GM12892 (cell line): Measurements from ENCODE around the gene ZNF33B.

Experiments
- POLR2A ChIP-seq: IDR thresholded peaks from 2 replicates; pipeline ENCODE4 v1.6.1; 2011; ENCODE audit warnings: low read depth, low read length, control low read depth
- POLR2AphosphoS5 ChIP-seq: IDR thresholded peaks from 2 replicates; pipeline ENCODE4 v1.6.1; 2011; ENCODE audit warnings: low read depth, low read length, control low read depth
- TAF1 ChIP-seq: IDR thresholded peaks from 2 replicates; pipeline ENCODE4 v1.6.1; 2011; ENCODE audit warnings: low read depth, mild to moderate bottlenecking, control low read depth, low read length, borderline replicate concordance

DNA sequence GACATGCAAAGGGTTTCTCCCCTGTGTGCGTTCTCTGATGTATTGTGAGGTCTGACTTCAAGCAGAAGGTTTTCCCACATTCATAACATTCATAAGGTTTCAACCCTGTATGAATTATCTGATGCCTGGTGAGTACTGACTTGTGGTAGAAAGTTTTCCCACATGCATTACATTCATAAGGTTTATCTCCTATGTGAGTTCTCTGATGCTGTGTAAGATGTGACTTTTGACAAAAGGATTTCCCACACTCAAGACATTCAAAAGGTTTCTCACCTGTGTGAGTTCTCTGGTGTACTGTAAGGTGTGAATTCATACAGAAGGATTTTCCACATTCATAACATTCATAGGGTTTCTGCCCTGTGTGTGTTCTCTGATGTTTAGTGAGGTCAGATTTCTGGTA, 45.1 kb downstream of the ZNF33B start:
- TF ChIP-seq POLR2AphosphoS5 (no peak), POLR2A (no peak), TAF1 (no peak)
